HG02938 (cell line): ENCODE measurements around the gene C1orf87.
"Not testable (repeated sequence)": the region's sequence is repeated elsewhere in the genome, so short reads cannot be mapped to it uniquely, and the experiment has no call there.

ENCODE experiments used
- ATAC-seq: cut with Tn5 transposase; IDR thresholded peaks from one replicate; pipeline ENCODE4 v1.9.1; 2021; ENCODE audit warnings: mild to moderate bottlenecking, moderate library complexity; ENCODE audit not compliant: unreplicated experiment

C1orf87 gene

DNA sequence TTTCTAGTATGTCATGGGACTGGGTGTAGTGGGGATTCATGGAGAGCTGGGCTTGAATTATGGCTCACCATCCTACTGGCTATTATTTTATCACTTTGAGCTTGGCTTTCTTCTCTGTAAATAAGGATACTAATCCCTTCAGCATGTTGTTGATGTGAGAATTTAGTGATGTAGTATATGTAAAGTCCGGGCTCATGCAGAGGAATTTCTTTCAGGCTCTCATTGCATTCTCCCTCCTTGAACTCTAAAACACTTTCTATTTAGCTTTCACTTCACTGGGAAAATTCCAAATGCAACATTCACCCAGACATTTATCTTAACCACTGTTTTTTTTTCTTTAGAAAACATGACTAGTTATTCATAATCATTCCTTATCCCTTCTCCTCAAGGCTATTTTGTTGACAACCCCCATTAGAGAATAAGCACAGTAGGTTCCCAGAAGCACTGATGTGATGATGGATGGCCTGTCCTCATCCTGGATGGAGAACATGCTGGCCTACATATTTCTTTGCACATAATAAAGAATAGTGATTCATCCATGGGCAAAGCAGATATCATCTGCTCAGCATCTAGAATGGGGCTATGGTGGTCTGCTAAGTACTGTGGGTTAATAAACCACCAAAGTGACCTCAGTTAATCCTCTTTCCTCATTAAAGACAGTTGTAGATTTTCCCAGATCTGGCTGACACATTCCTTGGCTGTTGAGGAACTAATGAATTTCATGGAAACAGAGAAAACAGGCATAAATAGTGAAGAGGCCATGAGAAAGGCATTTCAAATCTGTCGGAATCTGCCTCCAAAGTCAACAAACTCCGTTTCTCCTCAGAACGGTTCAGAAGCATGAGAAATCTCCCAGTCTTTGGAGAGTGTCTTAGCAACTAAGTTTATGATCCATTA lies 79.0 kb downstream of the C1orf87 start:
- ATAC-seq: no peak

GRCh38 chr1:59992040-59992820 lies 81.3 kb downstream of the C1orf87 start:
- ATAC-seq: no peak

GRCh38 chr1:59990470-59990869 lies 83.1 kb downstream of the C1orf87 start:
- ATAC-seq: no peak

GRCh38 chr1:59986516-59987310 lies 86.9 kb downstream of the C1orf87 start:
- no peak for ATAC-seq

- no peak for ATAC-seq
These were observed 87.6 kb downstream of the C1orf87 start for GRCh38 chr1:59985911-59986515.

GRCh38 chr1:59979666-59980065 lies 93.9 kb downstream of the C1orf87 start:
- ATAC-seq: no peak

GRCh38 chr1:59978511-59978910 lies 95.1 kb downstream of the C1orf87 start:
- ATAC-seq: no peak

GRCh38 chr1:59978026-59978425 lies 95.5 kb downstream of the C1orf87 start:
- no peak for ATAC-seq

GRCh38 chr1:59977075-59977410 lies 96.5 kb downstream of the C1orf87 start:
- no peak for ATAC-seq

GRCh38 chr1:59976194-59977074 lies 97.1 kb downstream of the C1orf87 start:
- peak; percentile 58 for ATAC-seq

- ATAC-seq: no peak
These were observed 99.9 kb downstream of the C1orf87 start for GRCh38 chr1:59973719-59974118.

- no peak for ATAC-seq
These were observed 101.2 kb downstream of the C1orf87 start for GRCh38 chr1:59972216-59972927.

GRCh38 chr1:59971464-59971911 lies 102.1 kb downstream of the C1orf87 start:
- ATAC-seq: no peak

DNA sequence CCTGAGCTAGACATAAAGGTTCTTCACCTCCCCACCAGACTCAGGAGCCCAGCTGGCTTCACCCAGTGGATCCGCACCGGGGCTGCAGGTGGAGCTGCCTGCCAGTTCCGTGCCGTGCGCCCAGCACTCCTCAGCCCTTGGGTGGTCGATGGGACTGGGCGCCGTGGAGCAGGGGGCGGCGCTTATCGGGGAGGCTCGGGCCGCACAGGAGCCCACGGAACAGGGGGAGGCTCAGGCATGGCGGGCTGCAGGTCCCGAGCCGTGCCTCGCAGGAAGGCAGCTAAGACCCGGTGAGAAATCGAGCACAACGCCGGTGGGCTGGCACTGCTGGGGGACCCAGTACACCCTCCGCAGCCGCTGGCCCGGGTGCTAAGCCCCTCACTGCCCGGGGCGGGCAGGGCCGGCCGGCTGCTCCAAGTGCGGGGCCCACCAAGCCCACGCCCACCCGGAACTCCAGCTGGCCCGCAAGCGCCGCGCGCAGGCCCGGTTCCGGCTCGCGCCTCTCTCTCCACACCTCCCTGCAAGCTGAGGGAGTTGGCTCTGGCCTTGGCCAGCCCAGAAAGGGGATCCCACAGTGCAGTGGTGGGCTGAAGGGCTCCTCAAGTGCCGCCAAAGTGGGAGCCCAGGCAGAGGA lies 103.9 kb downstream of the C1orf87 start:
- not testable (repeated sequence) for ATAC-seq

GRCh38 chr1:59968746-59969145 lies 104.8 kb downstream of the C1orf87 start:
- not testable (repeated sequence) for ATAC-seq

- ATAC-seq: no peak
These were observed 105.8 kb downstream of the C1orf87 start for GRCh38 chr1:59967780-59968179.

- no peak for ATAC-seq
These were observed 106.4 kb downstream of the C1orf87 start for GRCh38 chr1:59967141-59967697.

- ATAC-seq: no peak
These were observed 121.5 kb downstream of the C1orf87 start for GRCh38 chr1:59952065-59952464.
